ENCODE data around the gene SLC30A4. TPM values are rescaled to one million over a fixed set of nuclear protein-coding genes. Genes with fewer than 3 reads are reported as not detected.

Gene SLC30A4
- total and polyA plus RNA-seq, 2 of the 8 experiments (the other 6 are each of a cell fraction or from before 2014, with no cell fraction given), result under 0.01 to 0.07 TPM

GRCh38 chr15:45546789-45547188 is 24.2 kb upstream of the SLC30A4 start:
- Histone ChIP-seq H3K27me3 (replicated peaks in 1 of 4; ENCODE audit: control insufficient read depth in 3 of 4, extremely low read depth in 1 of 4, insufficient read depth in 3 of 4, low read length in 3 of 4) (no peaks in the 10 kb centered on the region), H2BK120ac (replicated peaks; ENCODE audit: low read depth, low read length) (no peak overlapping the region)
- POLR2A ChIA-PET (ENCODE audit: partially characterized antibody), result no interaction called here

More at GRCh38 chr15:45546789-45547188, 24.2 kb upstream of the SLC30A4 start:
- Histone ChIP-seq H3K23me2 (ENCODE audit: low read depth, low read length) (no peaks in the 10 kb centered on the region), H4K20me1 (replicated peaks in 1 of 2; ENCODE audit: control insufficient read depth in 1 of 2, insufficient read depth in 2 of 2, low read length in 2 of 2) (no peaks in the 10 kb centered on the region), H2BK20ac (ENCODE audit: low read length) (no peak overlapping the region), H4K91ac (replicated peaks; ENCODE audit: insufficient read length, low read length) (no peak overlapping the region), H3K23ac (ENCODE audit: insufficient read length) (no peak overlapping the region), H2BK15ac (ENCODE audit: low read length) (no peak overlapping the region), H3K9me3 (ENCODE audit: insufficient read depth in 2 of 2, low read depth in 1 of 2, low read length in 1 of 2) (no peaks in the 10 kb centered on the region), H3K4me2 (ENCODE audit: insufficient read depth in 1 of 2, low read depth in 2 of 2, low read length in 2 of 2) (no peak overlapping the region), H4K5ac (ENCODE audit: insufficient read length, low read depth, low read length) (no peak overlapping the region), H4K8ac (ENCODE audit: extremely low read depth, insufficient read depth, low read length) (no peak overlapping the region), H3K14ac (ENCODE audit: insufficient read length) (no peak overlapping the region), H2AFZ (ENCODE audit: low read length) (peak overlapping the region; percentile 70), H3K36me3 (ENCODE audit: control insufficient read depth in 2 of 4, insufficient read depth in 4 of 4, low read length in 3 of 4) (no peaks in the 10 kb centered on the region), H3K4me3 (ENCODE audit: extremely low read depth in 1 of 4, insufficient read depth in 2 of 4, low read depth in 3 of 4, low read length in 4 of 4) (no peak overlapping the region), H3K27ac (ENCODE audit: low read depth, low read length) (no peak overlapping the region), H2BK5ac (ENCODE audit: low read depth, low read length) (no peak overlapping the region), H3K4ac (replicated peaks; ENCODE audit: insufficient read length, low read depth, low read length) (no peak overlapping the region), H3K18ac (ENCODE audit: extremely low read depth, low read length) (no peak overlapping the region), H3K9ac (replicated peaks in 1 of 4; ENCODE audit: extremely low read depth in 1 of 4, low read depth in 3 of 4, low read length in 3 of 4) (no peak overlapping the region), H2BK12ac (ENCODE audit: low read depth, low read length) (no peak overlapping the region), H2AK5ac (ENCODE audit: low read depth, low read length) (no peak overlapping the region), H3K79me1 (ENCODE audit: low read depth, low read length) (no peaks in the 10 kb centered on the region), H3K56ac (replicated peaks; ENCODE audit: insufficient read length, low read depth, low read length) (no peak overlapping the region), H3K4me1 (replicated peaks in 1 of 4; ENCODE audit: control insufficient read depth in 3 of 4, insufficient read depth in 4 of 4, low read length in 3 of 4) (no peaks in the 10 kb centered on the region), H3K79me2 (ENCODE audit: control insufficient read depth in 1 of 2, insufficient read depth in 2 of 2, low read length in 2 of 2) (no peaks in the 10 kb centered on the region)
- DNase-seq (ENCODE audit: low read depth in 1 of 2, low spot score in 2 of 2) (no peak), FAIRE-seq (no peak)
- WGBS, 2 experiments (ENCODE audit: extremely low coverage in 1 of 2, insufficient coverage in 1 of 2, insufficient read length in 1 of 2, insufficient replicate concordance in 2 of 2, low coverage in 1 of 2, low lambda C conversion rate in 2 of 2, missing lambda C conversion rate in 1 of 2), result 92% methylated on average over 7 of the region's 7 CpGs; no CpG with 5 or more reads in 1 of the 2 experiments
- TF ChIP-seq POLR2A (IDR thresholded peaks at IDR 0.05; ENCODE audit: control extremely low read depth in 1 of 2, low read depth in 2 of 2, low read length in 2 of 2), result no peak
- no peak for TF ChIP-seq SP4 (IDR thresholded peaks at IDR 0.05; ENCODE audit: low read length)
- CTCF ChIA-PET (ENCODE audit: partially characterized antibody), result interaction anchor here (0.7 to 1.1 kb wide), 2 partner anchors 25 to 27 kb away, joined by 3 read pairs; no protein-coding TSS in a partner anchor

All from H1 (cell line).